DND-41 (cell line): Measurements from ENCODE around the gene HOXA13.

ENCODE experiments used
- ATAC-seq: fragments of 200-7000 bp; cut with Tn5 transposase; 3 replicates; pipeline ENCODE4 v1.9.1; 2021; ENCODE audit warnings: low read depth; ENCODE audit not compliant: insufficient read depth
- DNase-seq: peaks from one replicate; pipeline ENCODE4 v3.0.0-alpha.2; 2020
- H2AFZ ChIP-seq: 2 replicates; pipeline ENCODE4 v1.6.0; 2012; ENCODE audit warnings: low read depth, low read length
- H3K27ac ChIP-seq: 2 replicates; pipeline ENCODE4 v1.5.1; 2012; ENCODE audit warnings: low read length, inconsistent platforms
- H3K27me3 ChIP-seq: fragments of 200-600 bp; sonication (generic); 2 replicates; pipeline ENCODE4 v1.6.0; 2012; ENCODE audit warnings: low read length, mild to moderate bottlenecking, inconsistent platforms; ENCODE audit not compliant: insufficient read depth, poor library complexity
- H3K36me3 ChIP-seq: 2 replicates; pipeline ENCODE4 v1.5.1; 2012; ENCODE audit warnings: low read length, inconsistent platforms; ENCODE audit not compliant: insufficient read depth
- H3K4me1 ChIP-seq: 2 replicates; pipeline ENCODE4 v1.5.1; 2012; ENCODE audit warnings: mild to moderate bottlenecking, low read length; ENCODE audit not compliant: insufficient read depth
- H3K4me2 ChIP-seq: 2 replicates; pipeline ENCODE4 v1.6.0; 2012; ENCODE audit warnings: mild to moderate bottlenecking, moderate library complexity, low read length, inconsistent platforms; ENCODE audit not compliant: insufficient read depth
- H3K4me3 ChIP-seq, 2 experiments: fragments of 200-600 bp in 1 of 2; shearing (Covaris generic) in 1 of 2; 2 replicates each; pipeline ENCODE4 v1.5.1; 2012 to 2016; ENCODE audit warnings: inconsistent platforms in 2 of 2, low read length in 2 of 2, mild to moderate bottlenecking in 2 of 2, low read depth in 1 of 2, moderate library complexity in 1 of 2
- H3K79me2 ChIP-seq: 2 replicates; pipeline ENCODE4 v1.6.0; 2012; ENCODE audit warnings: low read length, inconsistent platforms; ENCODE audit not compliant: insufficient read depth
- H3K9ac ChIP-seq: 2 replicates; pipeline ENCODE4 v1.6.0; 2012; ENCODE audit warnings: low read depth, mild to moderate bottlenecking, inconsistent platforms, low read length, moderate library complexity
- H3K9me3 ChIP-seq: 2 replicates; pipeline ENCODE4 v1.5.1; 2012; ENCODE audit warnings: low read length, moderate library complexity, mild to moderate bottlenecking, inconsistent platforms; ENCODE audit not compliant: insufficient read depth, severe bottlenecking
- H4K20me1 ChIP-seq: 2 replicates; pipeline ENCODE4 v1.6.0; 2012; ENCODE audit warnings: low read length; ENCODE audit not compliant: insufficient read depth
- EZH2 ChIP-seq: IDR thresholded peaks from 3 replicates; pipeline ENCODE4 v1.6.1; 2012; ENCODE audit warnings: borderline replicate concordance, low read depth, mild to moderate bottlenecking, moderate library complexity, low read length, inconsistent platforms; ENCODE audit not compliant: severe bottlenecking
- TF ChIP-seq, protein P1 (sequence below): IDR thresholded peaks from 2 replicates; pipeline ENCODE4 v1.5.1; 2012; ENCODE audit warnings: borderline replicate concordance, low read length, moderate library complexity, mild to moderate bottlenecking; ENCODE audit not compliant: poor library complexity, severe bottlenecking; ENCODE audit errors: extremely low read depth

HOXA13 gene

GRCh38 chr7:27189997-27190748, 9.7 kb downstream of the HOXA13 start:
- H4K20me1 ChIP-seq: no peaks in the 10 kb centered on the region
- H3K36me3 ChIP-seq: no peaks in the 10 kb centered on the region
- H3K9ac ChIP-seq: no peak overlapping the region
- no peak for TF ChIP-seq EZH2
- TF ChIP-seq, protein P1, sequence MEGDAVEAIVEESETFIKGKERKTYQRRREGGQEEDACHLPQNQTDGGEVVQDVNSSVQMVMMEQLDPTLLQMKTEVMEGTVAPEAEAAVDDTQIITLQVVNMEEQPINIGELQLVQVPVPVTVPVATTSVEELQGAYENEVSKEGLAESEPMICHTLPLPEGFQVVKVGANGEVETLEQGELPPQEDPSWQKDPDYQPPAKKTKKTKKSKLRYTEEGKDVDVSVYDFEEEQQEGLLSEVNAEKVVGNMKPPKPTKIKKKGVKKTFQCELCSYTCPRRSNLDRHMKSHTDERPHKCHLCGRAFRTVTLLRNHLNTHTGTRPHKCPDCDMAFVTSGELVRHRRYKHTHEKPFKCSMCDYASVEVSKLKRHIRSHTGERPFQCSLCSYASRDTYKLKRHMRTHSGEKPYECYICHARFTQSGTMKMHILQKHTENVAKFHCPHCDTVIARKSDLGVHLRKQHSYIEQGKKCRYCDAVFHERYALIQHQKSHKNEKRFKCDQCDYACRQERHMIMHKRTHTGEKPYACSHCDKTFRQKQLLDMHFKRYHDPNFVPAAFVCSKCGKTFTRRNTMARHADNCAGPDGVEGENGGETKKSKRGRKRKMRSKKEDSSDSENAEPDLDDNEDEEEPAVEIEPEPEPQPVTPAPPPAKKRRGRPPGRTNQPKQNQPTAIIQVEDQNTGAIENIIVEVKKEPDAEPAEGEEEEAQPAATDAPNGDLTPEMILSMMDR: no peak
- no peak for DNase-seq
- no peaks in the 10 kb centered on the region for H3K9me3 ChIP-seq
- no peak overlapping the region for H2AFZ ChIP-seq
- H3K4me2 ChIP-seq: no peak overlapping the region
- H3K27me3 ChIP-seq: peaks cover 14% of the 10 kb centered on the region
- H3K79me2 ChIP-seq: no peaks in the 10 kb centered on the region
- no peak overlapping the region for H3K4me3 ChIP-seq
- ATAC-seq: no peak
- no peak overlapping the region for H3K27ac ChIP-seq
- peaks cover 18% of the 10 kb centered on the region for H3K4me1 ChIP-seq

GRCh38 chr7:27189295-27189996, 10.4 kb downstream of the HOXA13 start:
- no peak for TF ChIP-seq EZH2
- TF ChIP-seq, protein P1: no peak
- H4K20me1 ChIP-seq: no peaks in the 10 kb centered on the region
- H3K27me3 ChIP-seq: peaks cover 14% of the 10 kb centered on the region
- H2AFZ ChIP-seq: no peak overlapping the region
- ATAC-seq (no peak), DNase-seq (no peak)
- H3K9ac ChIP-seq: no peak overlapping the region
- no peak overlapping the region for H3K4me3 ChIP-seq
- H3K9me3 ChIP-seq: no peaks in the 10 kb centered on the region
- peaks cover 18% of the 10 kb centered on the region for H3K4me1 ChIP-seq
- no peaks in the 10 kb centered on the region for H3K79me2 ChIP-seq
- H3K36me3 ChIP-seq: no peaks in the 10 kb centered on the region
- H3K4me2 ChIP-seq: no peak overlapping the region
- no peak overlapping the region for H3K27ac ChIP-seq

DNA sequence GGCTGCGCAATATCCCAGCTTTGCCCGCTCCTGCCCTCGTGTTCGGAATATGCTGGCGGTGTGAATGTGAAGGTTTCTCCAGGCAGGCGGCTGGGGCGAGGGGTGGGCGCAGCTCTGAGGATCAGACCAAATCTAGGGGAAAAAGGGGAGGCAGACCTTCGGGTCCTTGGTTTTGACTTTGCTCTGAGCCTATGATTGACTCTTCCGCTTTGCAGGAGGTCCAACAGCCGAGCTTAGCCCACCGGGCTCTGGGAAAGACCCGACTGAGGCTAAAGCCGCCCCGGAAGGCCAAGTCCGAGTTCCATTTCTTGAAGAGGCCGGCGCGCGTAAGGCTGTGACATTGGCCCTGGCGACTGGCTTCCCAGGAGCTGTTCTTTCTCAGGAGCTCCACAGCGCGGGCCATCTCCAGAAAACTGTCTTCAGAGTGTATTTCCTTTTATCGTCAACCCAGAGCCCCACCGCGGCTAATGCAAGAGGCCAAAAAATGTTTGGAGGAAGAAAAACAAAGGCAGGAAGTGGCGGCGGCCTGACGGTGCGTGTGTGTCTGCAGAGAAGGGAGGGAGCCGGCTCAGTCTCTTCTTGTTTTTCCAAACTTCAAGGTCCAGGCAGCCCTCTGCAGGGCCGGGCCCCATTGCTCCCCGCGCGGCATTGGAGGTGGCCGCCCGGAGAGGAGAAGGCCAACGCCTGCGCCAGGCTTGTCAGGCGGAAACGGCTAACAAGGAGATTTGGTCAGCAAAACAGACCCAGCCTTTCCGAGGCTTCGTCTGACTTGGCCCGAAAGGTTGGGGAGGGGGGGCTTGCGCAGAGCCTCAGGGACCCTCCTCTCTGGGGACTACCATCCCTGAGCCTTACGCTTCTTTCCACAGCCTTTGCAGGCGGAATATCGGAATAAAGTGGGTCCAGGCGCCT, 11.3 kb downstream of the HOXA13 start:
- no peak overlapping the region; the same call in 1 of the 2 replicates for H2AFZ ChIP-seq
- no peak overlapping the region for H3K9ac ChIP-seq

More for the DNA sequence above, 11.3 kb downstream of the HOXA13 start:
- H3K4me1 ChIP-seq: peaks cover 18% of the 10 kb centered on the region
- peak overlapping the region in 1 of 2 experiments; percentile 22; a peak in 1 of 4 replicates for H3K4me3 ChIP-seq
- peaks cover 14% of the 10 kb centered on the region for H3K27me3 ChIP-seq
- ATAC-seq: peak; percentile 74
- peak; percentile 52 for DNase-seq
- H3K27ac ChIP-seq: no peak overlapping the region
- H3K79me2 ChIP-seq: no peaks in the 10 kb centered on the region
- H4K20me1 ChIP-seq: no peaks in the 10 kb centered on the region
- no peaks in the 10 kb centered on the region for H3K36me3 ChIP-seq
- no peaks in the 10 kb centered on the region for H3K9me3 ChIP-seq
- TF ChIP-seq, protein P1: no peak
- no peak for TF ChIP-seq EZH2
- H3K4me2 ChIP-seq: peak overlapping the region; percentile 55
